Nephron progenitor cell (in vitro differentiated cells): ENCODE results near the gene RHOBTB3.

ENCODE experiments used
- DNase-seq: peaks from one replicate; pipeline ENCODE4 v3.0.0; 2021
- H3K27ac Mint-ChIP-seq: 2 replicates; pipeline ENCODE4 v1.8.0; 2021; ENCODE audit warnings: mild to moderate bottlenecking, moderate library complexity, mixed read lengths
- H3K27me3 Mint-ChIP-seq: 2 replicates; pipeline ENCODE4 v1.8.0; 2021; ENCODE audit warnings: mild to moderate bottlenecking, low read depth, mixed read lengths; ENCODE audit not compliant: poor library complexity
- H3K36me3 Mint-ChIP-seq: 2 replicates; pipeline ENCODE4 v1.8.0; 2021; ENCODE audit warnings: low read depth, mixed read lengths
- H3K4me1 Mint-ChIP-seq: 2 replicates; pipeline ENCODE4 v1.8.0; 2021; ENCODE audit warnings: mixed read lengths
- H3K4me3 Mint-ChIP-seq: 2 replicates; pipeline ENCODE4 v1.8.0; 2021; ENCODE audit warnings: mild to moderate bottlenecking, moderate library complexity, mixed read lengths
- H3K9me3 Mint-ChIP-seq: 2 replicates; pipeline ENCODE4 v1.8.0; 2021; ENCODE audit warnings: mild to moderate bottlenecking, moderate library complexity, mixed read lengths
- CTCF ChIP-seq: fragments of 200-600 bp; sonication (generic); IDR thresholded peaks from 2 replicates; pipeline ENCODE4 v1.5.0; 2021; ENCODE audit warnings: antibody characterized with exemption

RHOBTB3 gene

DNA sequence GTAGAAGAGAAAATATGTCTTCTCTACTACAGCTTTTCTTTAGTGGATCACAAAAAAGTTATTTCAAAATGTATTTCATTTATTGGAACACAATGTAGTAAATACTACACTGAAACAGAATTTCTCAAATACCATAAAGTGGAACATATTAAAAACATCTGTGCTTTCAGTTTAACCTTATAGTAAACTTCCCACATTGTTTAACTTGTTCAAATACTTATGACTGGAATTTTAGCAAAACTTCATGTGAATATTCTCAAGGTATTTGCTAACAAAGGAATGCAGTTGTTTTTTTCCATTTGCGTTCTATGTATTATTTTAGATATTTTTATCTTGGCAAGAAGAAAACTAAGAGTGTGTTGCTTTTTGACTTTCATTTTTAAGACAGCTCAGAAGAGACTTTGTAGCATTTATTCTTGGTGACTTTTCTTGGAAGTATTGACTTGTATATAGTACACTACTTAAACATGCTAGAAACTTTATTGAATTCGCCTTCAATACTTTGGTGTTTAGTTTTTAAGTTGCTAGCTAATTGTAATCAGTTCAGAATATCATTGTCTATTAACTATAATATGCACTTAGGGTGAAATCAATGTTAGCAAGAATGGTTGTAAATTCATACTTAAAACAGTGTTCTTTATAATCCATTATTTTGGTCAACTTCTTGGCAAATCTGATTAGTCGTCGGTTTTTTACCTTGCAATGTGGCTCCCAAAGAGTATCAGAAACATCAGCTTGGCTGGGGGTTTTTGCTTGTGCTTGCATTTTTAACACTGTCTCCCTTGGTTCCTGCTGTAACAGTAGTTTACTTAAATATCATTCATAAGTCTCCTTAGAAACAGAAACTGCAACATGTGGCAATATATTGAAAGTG lies 5.0 kb upstream of the RHOBTB3 start:
- Mint-ChIP-seq H3K27ac (no peak overlapping the region), H3K36me3 (no peaks in the 10 kb centered on the region), H3K4me1 (peaks cover 24% of the 10 kb centered on the region), H3K27me3 (peaks cover 3% of the 10 kb centered on the region), H3K9me3 (no peaks in the 10 kb centered on the region), H3K4me3 (no peak overlapping the region)
- DNase-seq, result no peak
- TF ChIP-seq CTCF, result no peak

DNA sequence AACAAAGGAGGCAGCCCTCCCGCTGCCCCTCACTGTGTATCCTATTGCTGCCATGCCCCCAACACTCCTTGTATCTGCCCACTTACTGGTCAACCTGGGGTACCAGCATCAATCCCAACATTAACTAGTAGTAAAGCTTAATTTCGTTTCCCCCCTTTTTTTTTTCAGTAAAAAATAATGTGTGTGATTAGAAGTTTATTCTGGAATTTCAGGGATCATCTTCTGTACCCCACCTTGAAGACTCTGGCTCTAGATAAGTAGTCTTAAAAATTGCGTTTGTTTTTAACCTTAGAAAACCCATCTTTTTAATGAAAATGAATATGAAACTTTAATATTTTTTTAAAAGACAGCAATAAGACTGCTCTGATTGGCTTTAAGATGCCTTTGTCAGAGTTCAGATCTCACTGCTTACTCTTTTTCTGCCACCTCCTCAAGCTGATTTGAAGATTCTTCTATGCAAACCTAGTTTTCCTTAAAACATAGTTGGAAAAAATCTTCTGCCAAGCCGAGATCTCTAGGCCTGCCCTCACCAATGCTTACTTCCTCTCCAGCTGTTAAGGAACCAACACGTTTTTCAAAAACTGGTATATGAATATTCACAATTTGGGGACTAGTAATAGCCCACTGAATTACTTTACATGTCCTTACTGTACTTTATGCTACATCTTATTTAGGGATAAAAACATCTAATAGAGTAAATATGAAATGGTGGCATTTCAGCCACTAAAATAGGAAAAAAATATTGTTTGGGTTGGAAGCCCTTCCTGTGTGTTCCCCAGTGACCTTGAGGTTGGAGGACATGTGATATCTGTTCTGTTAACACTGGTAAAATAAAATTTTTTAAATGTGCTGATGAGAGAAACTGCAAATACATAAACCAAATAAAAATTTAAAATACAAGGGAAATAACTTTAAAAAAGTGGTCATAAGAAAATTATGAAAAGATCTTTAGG lies 4.0 kb upstream of the RHOBTB3 start:
- peaks cover 4% of the 10 kb centered on the region for H3K27me3 Mint-ChIP-seq
- TF ChIP-seq CTCF, result no peak

DNA sequence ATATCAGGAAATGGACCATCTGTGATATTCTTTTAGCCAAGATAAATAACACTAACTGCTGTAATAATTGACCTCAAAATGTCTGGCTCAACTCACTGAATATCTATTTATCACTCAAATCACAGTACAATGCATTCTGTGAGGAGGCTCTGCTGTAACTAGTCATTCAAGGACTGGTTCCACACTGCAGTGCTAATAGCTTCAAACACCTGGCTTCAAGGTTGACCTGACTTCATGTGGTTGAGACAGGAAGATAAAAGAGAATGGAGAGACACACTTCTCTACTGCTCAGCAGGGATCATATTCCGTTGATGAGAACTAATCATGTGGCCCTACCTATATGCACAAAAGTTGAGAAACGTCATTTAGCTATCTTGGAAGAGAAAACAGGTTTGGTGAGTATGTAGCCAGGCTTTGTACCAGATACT lies 3.4 kb upstream of the RHOBTB3 start:
- no peaks in the 10 kb centered on the region for H3K36me3 Mint-ChIP-seq
- H3K27ac Mint-ChIP-seq, result no peak overlapping the region
- no peaks in the 10 kb centered on the region for H3K9me3 Mint-ChIP-seq
- peaks cover 32% of the 10 kb centered on the region for H3K4me1 Mint-ChIP-seq
- DNase-seq, result no peak
- H3K27me3 Mint-ChIP-seq, result peaks cover 5% of the 10 kb centered on the region
- no peak overlapping the region for H3K4me3 Mint-ChIP-seq
- TF ChIP-seq CTCF, result no peak

More for the DNA sequence above, 4.0 kb upstream of the RHOBTB3 start:
- H3K9me3 Mint-ChIP-seq, result no peaks in the 10 kb centered on the region
- DNase-seq, result no peak
- H3K4me1 Mint-ChIP-seq, result peaks cover 25% of the 10 kb centered on the region
- H3K4me3 Mint-ChIP-seq, result no peak overlapping the region
- H3K27ac Mint-ChIP-seq, result no peak overlapping the region
- H3K36me3 Mint-ChIP-seq, result no peaks in the 10 kb centered on the region

- Mint-ChIP-seq H3K27me3 (peaks cover 5% of the 10 kb centered on the region), H3K36me3 (no peaks in the 10 kb centered on the region), H3K4me3 (no peak overlapping the region), H3K4me1 (peaks cover 37% of the 10 kb centered on the region), H3K9me3 (no peaks in the 10 kb centered on the region), H3K27ac (no peak overlapping the region)
- DNase-seq, result no peak
- no peak for TF ChIP-seq CTCF
These were observed 2.5 kb upstream of the RHOBTB3 start for GRCh38 chr5:95728494-95729114.

GRCh38 chr5:95729115-95730010 lies 1.8 kb upstream of the RHOBTB3 start:
- Mint-ChIP-seq H3K9me3 (no peaks in the 10 kb centered on the region), H3K36me3 (peaks cover 1% of the 10 kb centered on the region), H3K4me1 (peaks cover 40% of the 10 kb centered on the region), H3K27me3 (peaks cover 5% of the 10 kb centered on the region), H3K4me3 (peak overlapping the region; percentile 86), H3K27ac (no peak overlapping the region)
- DNase-seq, result no peak
- TF ChIP-seq CTCF, result no peak
